ENCODE data around the gene RNF151. TPM values are rescaled to one million over a fixed set of nuclear protein-coding genes. Genes with fewer than 3 reads are reported as not detected.
"Not testable (repeated sequence)": the region's sequence is repeated elsewhere in the genome, so short reads cannot be mapped to it uniquely, and the experiment has no call there.

The RNF151 gene
- total and polyA plus RNA-seq, 2 donors (not counting 1 experiment from before 2014, with no cell fraction given), result not detected

GRCh38 chr16:1938910-1939309 lies 27.7 kb upstream of the RNF151 start:
- H3K4me3 ChIP-seq (replicated peaks in 1 of 4; ENCODE audit: control extremely low read depth in 1 of 4, insufficient read depth in 1 of 4, low read depth in 3 of 4, low read length in 4 of 4), result no peak overlapping the region

GRCh38 chr16:1939833-1940232 lies 26.8 kb upstream of the RNF151 start:
- not testable (repeated sequence) for H3K9ac ChIP-seq (ENCODE audit: insufficient read depth, low read length); H3K4me1 ChIP-seq (ENCODE audit: control insufficient read depth, extremely low read depth, insufficient read depth, low read length); DNase-seq (ENCODE audit: low read depth in 2 of 2); H2AFZ ChIP-seq (ENCODE audit: low read length); H3K4me3 ChIP-seq (replicated peaks in 1 of 4; ENCODE audit: control extremely low read depth in 1 of 4, insufficient read depth in 1 of 4, low read depth in 3 of 4, low read length in 4 of 4); H3K27ac ChIP-seq (ENCODE audit: insufficient read depth, low read length); H4K20me1 ChIP-seq (ENCODE audit: control insufficient read depth, extremely low read depth, insufficient read depth, low read length); H3K36me3 ChIP-seq (ENCODE audit: control insufficient read depth, insufficient read depth, low read length); H3K9me3 ChIP-seq (ENCODE audit: control insufficient read depth, insufficient read depth, low read depth, low read length); H3K4me2 ChIP-seq (ENCODE audit: extremely low read depth, insufficient read depth, low read length); H3K79me2 ChIP-seq (ENCODE audit: control insufficient read depth, insufficient read depth, low read length); H3K27me3 ChIP-seq (ENCODE audit: control insufficient read depth, insufficient read depth, low read length)

More at GRCh38 chr16:1938910-1939309, 27.7 kb upstream of the RNF151 start:
- no peak for DNase-seq (ENCODE audit: low read depth in 2 of 2)
- Histone ChIP-seq H3K79me2 (ENCODE audit: control insufficient read depth, insufficient read depth, low read length) (no peaks in the 10 kb centered on the region), H3K27me3 (ENCODE audit: control insufficient read depth, insufficient read depth, low read length) (no peaks in the 10 kb centered on the region), H3K4me1 (ENCODE audit: control insufficient read depth, extremely low read depth, insufficient read depth, low read length) (peaks cover 7% of the 10 kb centered on the region), H3K4me2 (ENCODE audit: extremely low read depth, insufficient read depth, low read length) (no peak overlapping the region), H4K20me1 (ENCODE audit: control insufficient read depth, extremely low read depth, insufficient read depth, low read length) (no peaks in the 10 kb centered on the region), H3K9me3 (ENCODE audit: control insufficient read depth, insufficient read depth, low read depth, low read length) (no peaks in the 10 kb centered on the region), H3K27ac (ENCODE audit: insufficient read depth, low read length) (no peak overlapping the region), H2AFZ (ENCODE audit: low read length) (no peak overlapping the region), H3K36me3 (ENCODE audit: control insufficient read depth, insufficient read depth, low read length) (peaks cover 8% of the 10 kb centered on the region), H3K9ac (ENCODE audit: insufficient read depth, low read length) (no peak overlapping the region)
- TF ChIP-seq EZH2 (IDR thresholded peaks at IDR 0.05; ENCODE audit: low read length, missing control alignments) (no peak), CTCF (conservative IDR thresholded peaks at IDR 0.05 in 1 of 2, IDR thresholded peaks at IDR 0.05 in 1 of 2; ENCODE audit: low read depth in 1 of 2, low read length in 2 of 2) (no peak)

- Histone ChIP-seq H3K79me2 (ENCODE audit: control insufficient read depth, insufficient read depth, low read length) (no peaks in the 10 kb centered on the region), H3K9me3 (ENCODE audit: control insufficient read depth, insufficient read depth, low read depth, low read length) (no peaks in the 10 kb centered on the region), H3K9ac (ENCODE audit: insufficient read depth, low read length) (no peak overlapping the region), H3K36me3 (ENCODE audit: control insufficient read depth, insufficient read depth, low read length) (peaks cover 8% of the 10 kb centered on the region), H3K4me1 (ENCODE audit: control insufficient read depth, extremely low read depth, insufficient read depth, low read length) (peaks cover 7% of the 10 kb centered on the region), H4K20me1 (ENCODE audit: control insufficient read depth, extremely low read depth, insufficient read depth, low read length) (no peaks in the 10 kb centered on the region), H3K27ac (ENCODE audit: insufficient read depth, low read length) (no peak overlapping the region), H3K27me3 (ENCODE audit: control insufficient read depth, insufficient read depth, low read length) (no peaks in the 10 kb centered on the region), H3K4me3 (replicated peaks in 1 of 4; ENCODE audit: control extremely low read depth in 1 of 4, insufficient read depth in 1 of 4, low read depth in 3 of 4, low read length in 4 of 4) (no peak overlapping the region), H3K4me2 (ENCODE audit: extremely low read depth, insufficient read depth, low read length) (no peak overlapping the region), H2AFZ (ENCODE audit: low read length) (no peak overlapping the region)
- no peak for TF ChIP-seq CTCF (conservative IDR thresholded peaks at IDR 0.05 in 1 of 2, IDR thresholded peaks at IDR 0.05 in 1 of 2; ENCODE audit: low read depth in 1 of 2, low read length in 2 of 2)
- TF ChIP-seq EZH2 (IDR thresholded peaks at IDR 0.05; ENCODE audit: low read length, missing control alignments), result no peak
- no peak for DNase-seq (ENCODE audit: low read depth in 2 of 2)
Measured at GRCh38 chr16:1940273-1941161, 26.1 kb upstream of the RNF151 start.
